LNCaP clone FGC (cell line): ENCODE data around the gene ASAP3.
A peak's percentile ranks its signal among the peaks of the same experiment; 100 is the strongest.

Source experiments
- DNase-seq: peaks from one replicate; pipeline ENCODE4 v3.0.0-alpha.2; 2011; ENCODE audit warnings: low read depth
- H3K4me3 ChIP-seq: 2 replicates; pipeline ENCODE4 v1.5.1; 2011; ENCODE audit warnings: mild to moderate bottlenecking, low read depth, low read length, control low read depth
- CTCF ChIP-seq: IDR thresholded peaks from 2 replicates; pipeline ENCODE4 v1.5.1; 2012; ENCODE audit warnings: mild to moderate bottlenecking; ENCODE audit not compliant: control insufficient read depth, insufficient read depth; ENCODE audit errors: extremely low read depth

Gene ASAP3

GRCh38 chr1:23416964-23417363, 67.0 kb downstream of the ASAP3 start:
- DNase-seq = no peak
- TF ChIP-seq CTCF = no peak
- no peak overlapping the region for H3K4me3 ChIP-seq

GRCh38 chr1:23408797-23409290, 75.1 kb downstream of the ASAP3 start:
- H3K4me3 ChIP-seq = no peak overlapping the region
- DNase-seq = no peak
- TF ChIP-seq CTCF = no peak

- DNase-seq = no peak
- TF ChIP-seq CTCF = no peak
- H3K4me3 ChIP-seq = no peak overlapping the region
These were observed 76.9 kb downstream of the ASAP3 start for GRCh38 chr1:23407016-23407630.

- TF ChIP-seq CTCF = no peak
- DNase-seq = no peak
- H3K4me3 ChIP-seq = no peak overlapping the region
These were observed 78.0 kb downstream of the ASAP3 start for GRCh38 chr1:23405946-23406345.

GRCh38 chr1:23403735-23404486, 80.1 kb downstream of the ASAP3 start:
- DNase-seq = peak; percentile 58
- no peak overlapping the region for H3K4me3 ChIP-seq
- TF ChIP-seq CTCF = peak; percentile 74

- no peak for TF ChIP-seq CTCF
- no peak for DNase-seq
- no peak overlapping the region for H3K4me3 ChIP-seq
These were observed 80.6 kb downstream of the ASAP3 start for GRCh38 chr1:23403355-23403734.

- no peak overlapping the region for H3K4me3 ChIP-seq
- TF ChIP-seq CTCF = no peak
These were observed 81.0 kb downstream of the ASAP3 start for GRCh38 chr1:23403038-23403336.

More at GRCh38 chr1:23403038-23403336, 81.0 kb downstream of the ASAP3 start:
- no peak for DNase-seq
